ACHN (cell line): Measurements from ENCODE around the gene RAPGEF5.
A peak's percentile ranks its signal among the peaks of the same experiment; 100 is the strongest.

ENCODE experiments used
- DNase-seq: peaks from one replicate; pipeline ENCODE4 v3.0.0-alpha.2; 2015
- in situ Hi-C: cut with HindIII; loops from 2 replicates; pipeline ENCODE4 v1.10.0; 2017; ENCODE audit warnings: low sequenced_read_pairs, low pct_ligation_motif_present, low pct_unique_long_range_greater_than_20kb

RAPGEF5 gene, protein sequence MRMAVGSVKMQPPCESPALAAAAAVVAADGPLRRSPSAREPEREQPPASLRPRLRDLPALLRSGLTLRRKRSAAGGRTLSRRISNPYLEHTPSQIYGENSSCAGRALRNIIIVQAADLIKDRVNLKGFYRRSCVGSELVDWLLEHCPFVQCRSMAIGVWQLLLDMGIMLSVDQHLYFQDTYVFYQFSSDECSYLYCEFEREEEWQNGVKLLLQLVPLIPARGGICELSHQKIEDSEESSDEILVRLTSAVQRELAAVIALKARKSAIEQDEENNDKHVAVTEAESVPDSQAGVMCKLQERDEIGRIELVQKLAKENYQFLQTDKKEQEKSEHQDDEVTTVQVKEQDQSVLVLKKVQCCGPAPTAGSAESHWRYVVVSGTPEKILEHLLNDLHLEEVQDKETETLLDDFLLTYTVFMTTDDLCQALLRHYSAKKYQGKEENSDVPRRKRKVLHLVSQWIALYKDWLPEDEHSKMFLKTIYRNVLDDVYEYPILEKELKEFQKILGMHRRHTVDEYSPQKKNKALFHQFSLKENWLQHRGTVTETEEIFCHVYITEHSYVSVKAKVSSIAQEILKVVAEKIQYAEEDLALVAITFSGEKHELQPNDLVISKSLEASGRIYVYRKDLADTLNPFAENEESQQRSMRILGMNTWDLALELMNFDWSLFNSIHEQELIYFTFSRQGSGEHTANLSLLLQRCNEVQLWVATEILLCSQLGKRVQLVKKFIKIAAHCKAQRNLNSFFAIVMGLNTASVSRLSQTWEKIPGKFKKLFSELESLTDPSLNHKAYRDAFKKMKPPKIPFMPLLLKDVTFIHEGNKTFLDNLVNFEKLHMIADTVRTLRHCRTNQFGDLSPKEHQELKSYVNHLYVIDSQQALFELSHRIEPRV

GRCh38 chr7:22356701-22357310, at the start of gene RAPGEF5:
Gene RAPGEF5, minus strand, starts transcription at chr7:22357154. Its CDS starts 94 bp downstream, at chr7:22357060.
- in situ Hi-C loops = no loop called here
- peak; percentile 74 for DNase-seq

- in situ Hi-C loops = no loop called here
Observed at GRCh38 chr7:22406715-22407114, 49.8 kb upstream of the RAPGEF5 start.

GRCh38 chr7:22404421-22405023, 47.6 kb upstream of the RAPGEF5 start:
- no peak for DNase-seq
- in situ Hi-C loops = no loop called here

More at GRCh38 chr7:22406715-22407114, 49.8 kb upstream of the RAPGEF5 start:
- DNase-seq = no peak

DNA sequence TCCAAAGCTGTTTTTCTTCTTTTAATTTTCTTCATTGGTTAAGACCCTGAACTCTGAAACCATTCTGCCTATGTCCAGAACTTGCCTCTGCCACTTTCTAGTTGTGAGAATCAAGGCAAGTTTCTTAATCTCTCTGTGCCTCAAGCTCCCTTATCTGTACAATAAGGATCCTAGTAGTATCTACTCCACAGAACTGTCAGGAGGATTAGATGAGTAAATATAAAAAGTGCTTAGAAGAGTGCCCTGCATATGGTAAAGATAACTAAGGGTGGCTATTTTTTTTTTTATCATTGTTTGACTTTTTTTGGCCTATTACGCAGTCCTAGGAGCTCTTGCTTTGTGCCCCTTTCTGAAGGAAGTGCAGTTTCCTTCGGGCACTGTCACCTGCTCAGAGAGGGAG, 46.4 kb upstream of the RAPGEF5 start:
- no peak for DNase-seq
- in situ Hi-C loops = no loop called here

DNA sequence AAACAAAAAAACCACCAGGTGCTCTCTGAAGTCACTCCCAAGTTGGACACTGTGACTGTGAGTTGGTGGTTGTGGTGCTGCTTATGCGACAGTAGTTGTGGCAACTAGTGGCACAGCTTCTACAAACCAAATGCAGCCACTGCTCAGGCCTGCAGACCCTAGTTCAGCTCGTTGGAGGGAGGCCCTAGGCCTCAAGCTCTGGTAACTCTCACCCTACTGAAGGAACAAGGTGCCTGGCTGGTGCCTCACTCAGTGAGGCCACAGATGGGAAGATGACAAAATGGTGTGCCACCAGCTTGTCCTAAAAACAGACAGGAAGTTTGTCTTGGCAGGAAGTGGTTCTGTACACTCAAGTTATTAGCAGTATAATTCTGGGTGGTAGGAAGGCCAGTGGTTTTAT, 45.3 kb upstream of the RAPGEF5 start:
- no peak for DNase-seq
- in situ Hi-C loops = no loop called here

GRCh38 chr7:22400936-22401553, 44.1 kb upstream of the RAPGEF5 start:
- in situ Hi-C loops = no loop called here
- no peak for DNase-seq

GRCh38 chr7:22400150-22400814, 43.3 kb upstream of the RAPGEF5 start:
- in situ Hi-C loops = no loop called here
- DNase-seq = no peak

GRCh38 chr7:22399546-22399945, 42.6 kb upstream of the RAPGEF5 start:
- in situ Hi-C loops = no loop called here
- DNase-seq = no peak

- no peak for DNase-seq
- in situ Hi-C loops = no loop called here
Observed at GRCh38 chr7:22399091-22399490, 42.1 kb upstream of the RAPGEF5 start.

DNA sequence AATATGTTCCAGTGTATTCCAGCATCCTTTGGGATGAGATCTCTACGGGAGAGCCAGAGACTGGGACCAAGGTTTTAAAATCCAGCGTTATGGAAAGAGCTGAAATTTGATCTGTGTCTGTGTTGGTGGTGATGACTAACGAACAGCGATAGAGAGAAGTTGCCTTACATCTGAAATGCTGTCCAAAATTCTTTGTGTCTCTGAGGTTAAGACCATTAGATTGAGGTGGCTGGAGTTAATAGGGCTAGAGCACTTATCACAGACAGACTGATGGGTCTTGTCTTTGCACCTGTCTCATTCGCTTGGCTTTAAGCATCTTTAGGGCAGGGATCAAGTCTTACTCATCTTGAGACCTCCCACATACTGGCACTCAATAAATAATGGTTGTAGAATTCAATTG, 41.0 kb upstream of the RAPGEF5 start:
- in situ Hi-C loops = no loop called here
- no peak for DNase-seq

DNA sequence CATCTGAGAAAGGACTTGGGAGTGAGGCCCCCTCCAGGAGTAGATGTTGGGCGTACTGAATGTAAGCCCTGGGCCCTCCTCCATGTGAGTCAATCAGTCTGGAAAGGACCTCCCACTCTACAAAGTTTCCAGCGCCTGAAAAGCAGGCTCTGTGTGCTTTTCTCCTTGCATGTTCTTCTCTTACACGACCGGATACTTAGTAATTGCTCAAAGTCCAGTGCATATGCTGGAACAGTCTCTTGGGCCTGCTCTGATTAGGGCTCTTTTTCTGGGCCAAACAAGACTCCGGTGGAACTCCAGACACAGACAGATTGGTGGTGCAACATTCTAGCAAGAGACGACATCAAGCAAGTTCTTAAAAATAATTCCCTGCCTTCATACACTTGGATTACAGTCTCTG, 38.3 kb upstream of the RAPGEF5 start:
- in situ Hi-C loops = no loop called here
- no peak for DNase-seq

DNA sequence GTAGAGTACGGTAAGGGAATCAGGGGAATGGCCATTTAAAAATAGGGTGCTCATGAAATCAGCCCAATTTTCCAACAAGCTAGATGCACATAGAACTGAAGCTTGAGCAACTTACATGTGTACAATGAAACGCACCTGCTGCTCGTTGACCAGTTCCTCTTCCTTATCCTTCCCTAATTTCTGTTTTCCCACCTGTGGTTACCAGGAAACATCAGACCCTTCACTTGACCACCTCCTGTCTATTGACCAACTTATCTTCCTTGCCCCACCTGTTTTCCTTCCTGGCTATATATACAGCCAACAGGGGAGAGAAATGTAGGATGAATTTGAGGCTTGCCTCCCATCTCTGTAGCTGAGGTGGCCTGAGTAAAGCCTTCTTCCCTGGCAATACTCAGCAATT, 37.8 kb upstream of the RAPGEF5 start:
- DNase-seq = no peak
- in situ Hi-C loops = no loop called here

- no peak for DNase-seq
- in situ Hi-C loops = no loop called here
Observed at GRCh38 chr7:22393913-22394729, 37.2 kb upstream of the RAPGEF5 start.

- DNase-seq = no peak
- in situ Hi-C loops = no loop called here
Observed at GRCh38 chr7:22390516-22390915, 33.6 kb upstream of the RAPGEF5 start.

DNA sequence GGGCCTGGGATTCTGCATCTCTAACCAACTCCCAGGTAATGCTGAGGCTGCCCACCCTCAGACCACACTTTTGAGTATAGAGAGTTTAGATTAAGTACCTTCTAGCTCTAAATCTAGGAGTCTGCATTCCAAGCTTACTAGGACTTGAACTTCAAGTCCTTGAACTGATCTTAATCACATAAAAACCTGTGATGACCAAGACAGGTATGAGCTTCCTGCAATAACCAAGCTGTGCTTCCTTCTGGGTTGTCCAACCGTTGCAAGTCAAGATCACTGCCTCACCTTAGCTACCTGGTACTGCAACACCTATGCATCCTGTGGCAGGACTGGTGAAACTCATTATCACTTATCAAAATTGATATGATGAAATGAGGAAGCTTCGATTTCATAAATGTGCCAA, 32.9 kb upstream of the RAPGEF5 start:
- DNase-seq = no peak
- in situ Hi-C loops = no loop called here

DNA sequence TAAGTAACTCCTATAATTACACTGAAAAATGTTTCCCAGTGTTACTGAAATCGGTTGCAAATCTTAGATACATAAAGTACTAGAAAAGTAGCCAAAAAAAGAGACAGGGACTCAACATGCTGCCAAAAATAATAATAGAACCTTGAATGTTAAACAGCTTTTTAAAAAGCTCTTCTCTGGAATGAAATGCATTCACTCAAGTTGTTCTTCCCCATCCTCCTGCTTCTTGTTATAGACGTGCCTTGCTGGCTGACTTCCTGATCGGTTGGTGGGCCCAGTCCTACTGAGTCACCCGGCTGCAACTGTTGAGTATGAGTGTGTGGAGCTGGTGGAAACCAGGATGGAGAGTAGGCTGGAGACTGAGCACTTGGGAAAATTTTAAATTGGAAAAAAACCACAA, 30.6 kb upstream of the RAPGEF5 start:
- no peak for DNase-seq
- in situ Hi-C loops = no loop called here

- in situ Hi-C loops = no loop called here
- no peak for DNase-seq
Observed at GRCh38 chr7:22386865-22387264, 29.9 kb upstream of the RAPGEF5 start.
